WTC11 (cell line): Measurements from ENCODE around the gene SFTPA1.
"Not testable (repeated sequence)": the region's sequence is repeated elsewhere in the genome, so short reads cannot be mapped to it uniquely, and the experiment has no call there.

Experiments
- ATF3 ChIP-seq: sonication (generic); formaldehyde crosslinking; conservative IDR thresholded peaks from 2 replicates; pipeline ENCODE4 v1.8.1; 2022; ENCODE audit warnings: mild to moderate bottlenecking, missing genetic modification reagents
- CREM ChIP-seq: sonication (generic); formaldehyde crosslinking; IDR thresholded peaks from 2 replicates; pipeline ENCODE4 v1.8.1; 2022; ENCODE audit warnings: mild to moderate bottlenecking, missing genetic modification reagents, moderate library complexity
- CTCF ChIP-seq: fragments of 200-600 bp; IDR thresholded peaks from 2 replicates; pipeline ENCODE4 v1.8.0; 2022; ENCODE audit warnings: antibody characterized with exemption
- FOXK1 ChIP-seq: sonication (generic); formaldehyde crosslinking; IDR thresholded peaks from 2 replicates; pipeline ENCODE4 v1.8.0; 2022; ENCODE audit warnings: mild to moderate bottlenecking, moderate library complexity, missing genetic modification reagents
- GTF2I ChIP-seq: fragments of 250-450 bp; sonication (Bioruptor Pico); conservative IDR thresholded peaks from 2 replicates; pipeline ENCODE4 v1.4.0; 2021; ENCODE audit warnings: mild to moderate bottlenecking
- HMGXB4 ChIP-seq: sonication (generic); formaldehyde crosslinking; IDR thresholded peaks from 2 replicates; pipeline ENCODE4 v1.8.1; 2023; ENCODE audit warnings: mild to moderate bottlenecking, moderate library complexity, missing genetic modification reagents
- NFYB ChIP-seq: sonication (generic); formaldehyde crosslinking; conservative IDR thresholded peaks from 2 replicates; pipeline ENCODE4 v1.8.0; 2022; ENCODE audit warnings: low read depth, missing genetic modification reagents
- PREB ChIP-seq: sonication (generic); formaldehyde crosslinking; IDR thresholded peaks from 2 replicates; pipeline ENCODE4 v1.8.1; 2022; ENCODE audit warnings: mild to moderate bottlenecking, missing genetic modification reagents, moderate library complexity, borderline replicate concordance
- STAT6 ChIP-seq: sonication (generic); formaldehyde crosslinking; conservative IDR thresholded peaks from 2 replicates; pipeline ENCODE4 v1.8.1; 2023; ENCODE audit warnings: mild to moderate bottlenecking, low read depth, missing genetic modification reagents, moderate library complexity
- USF1 ChIP-seq: sonication (generic); formaldehyde crosslinking; IDR thresholded peaks from 2 replicates; pipeline ENCODE4 v1.8.0; 2022; ENCODE audit warnings: mild to moderate bottlenecking, missing genetic modification reagents
- USF2 ChIP-seq: sonication (generic); formaldehyde crosslinking; IDR thresholded peaks from 2 replicates; pipeline ENCODE4 v1.8.1; 2023; ENCODE audit warnings: mild to moderate bottlenecking, missing genetic modification reagents, moderate library complexity
- ZNF121 ChIP-seq: sonication (generic); formaldehyde crosslinking; IDR thresholded peaks from 2 replicates; pipeline ENCODE4 v1.8.0; 2023; ENCODE audit warnings: missing genetic modification reagents
- ZNF512 ChIP-seq: sonication (generic); formaldehyde crosslinking; IDR thresholded peaks from 2 replicates; pipeline ENCODE4 v1.8.1; 2022; ENCODE audit warnings: missing genetic modification reagents, borderline replicate concordance
- ZNF671 ChIP-seq: fragments of 250-450 bp; sonication (Bioruptor Pico); IDR thresholded peaks from 2 replicates; pipeline ENCODE4 v1.8.0; 2021; ENCODE audit warnings: mild to moderate bottlenecking

GRCh38 chr10:79652695-79653094 lies 42.0 kb downstream of the SFTPA1 start:
- TF ChIP-seq CTCF; USF1 (CRISPR knock-in tag); GTF2I (CRISPR knock-in tag); NFYB; ZNF121 (CRISPR knock-in tag); HMGXB4 (CRISPR knock-in tag); USF2 (CRISPR knock-in tag); PREB; FOXK1 (CRISPR knock-in tag); STAT6 (CRISPR knock-in tag); CREM (CRISPR knock-in tag); ATF3 (CRISPR knock-in tag); ZNF671; ZNF512 (CRISPR knock-in tag): not testable (repeated sequence)
